ENCODE measurements around the gene RRP1B.
"Not testable (repeated sequence)": the region's sequence is repeated elsewhere in the genome, so short reads cannot be mapped to it uniquely, and the experiment has no call there.

RRP1B gene

GRCh38 chr21:43645976-43646375 is 13.4 kb upstream of the RRP1B start:
- in situ Hi-C loops (cut with MboI; ENCODE audit: low pct_unique_long_range_greater_than_20kb, low sequenced_read_pairs, unreplicated experiment) = no loop called here
- DNase-seq (ENCODE audit: low spot score) = no peak
- TF ChIP-seq CTCF (IDR thresholded peaks at IDR 0.05; ENCODE audit: extremely low read depth, insufficient read depth, missing control alignments) = no peak

- in situ Hi-C loops (cut with MboI; ENCODE audit: low pct_unique_long_range_greater_than_20kb, low sequenced_read_pairs, unreplicated experiment) = no loop called here
- TF ChIP-seq CTCF (IDR thresholded peaks at IDR 0.05; ENCODE audit: extremely low read depth, insufficient read depth, missing control alignments) = peak; percentile 97
- DNase-seq (ENCODE audit: low spot score) = peak; percentile 82
Measured at GRCh38 chr21:43646550-43647260, 12.7 kb upstream of the RRP1B start.

GRCh38 chr21:43648171-43648570 is 11.2 kb upstream of the RRP1B start:
- no peak for DNase-seq (ENCODE audit: low spot score)
- in situ Hi-C loops (cut with MboI; ENCODE audit: low pct_unique_long_range_greater_than_20kb, low sequenced_read_pairs, unreplicated experiment) = no loop called here
- TF ChIP-seq CTCF (IDR thresholded peaks at IDR 0.05; ENCODE audit: extremely low read depth, insufficient read depth, missing control alignments) = no peak

- DNase-seq (ENCODE audit: low spot score); in situ Hi-C loops (cut with MboI; ENCODE audit: low pct_unique_long_range_greater_than_20kb, low sequenced_read_pairs, unreplicated experiment): not testable (repeated sequence)
Measured at GRCh38 chr21:43651926-43652325, 7.4 kb upstream of the RRP1B start.

GRCh38 chr21:43652616-43653015 is 6.7 kb upstream of the RRP1B start:
- in situ Hi-C loops (cut with MboI; ENCODE audit: low pct_unique_long_range_greater_than_20kb, low sequenced_read_pairs, unreplicated experiment) = no loop called here
- no peak for DNase-seq (ENCODE audit: low spot score)
- TF ChIP-seq CTCF (IDR thresholded peaks at IDR 0.05; ENCODE audit: extremely low read depth, insufficient read depth, missing control alignments) = no peak

- in situ Hi-C loops (cut with MboI; ENCODE audit: low pct_unique_long_range_greater_than_20kb, low sequenced_read_pairs, unreplicated experiment) = no loop called here
- no peak for TF ChIP-seq CTCF (IDR thresholded peaks at IDR 0.05; ENCODE audit: extremely low read depth, insufficient read depth, missing control alignments)
- no peak for DNase-seq (ENCODE audit: low spot score)
Measured at GRCh38 chr21:43653626-43654025, 5.7 kb upstream of the RRP1B start.

GRCh38 chr21:43654806-43655489 is 4.4 kb upstream of the RRP1B start:
- in situ Hi-C loops (cut with MboI; ENCODE audit: low pct_unique_long_range_greater_than_20kb, low sequenced_read_pairs, unreplicated experiment) = no loop called here
- no peak for TF ChIP-seq CTCF (IDR thresholded peaks at IDR 0.05; ENCODE audit: extremely low read depth, insufficient read depth, missing control alignments)
- DNase-seq (ENCODE audit: low spot score) = no peak
